Uterus (tissue), 2 donors: ENCODE data around the gene COA8.

Source experiments
- POLR2A ChIP-seq, 2 donors: fragments of 450-650 bp; IDR thresholded peaks; one replicate each; pipeline ENCODE4 v1.6.1; 2016; ENCODE audit warnings: antibody characterized with exemption in 2 of 2, mild to moderate bottlenecking in 1 of 2, moderate library complexity in 1 of 2
- TF ChIP-seq, protein P1 (sequence below), 4 experiments: fragments of 200-600 bp in 2 of 4; fragments of 450-650 bp in 2 of 4; sonication (generic) in 2 of 4; IDR thresholded peaks; one replicate each; pipeline ENCODE4 v1.5.1; 2016 to 2019; ENCODE audit warnings: antibody characterized with exemption in 4 of 4, mild to moderate bottlenecking in 2 of 4, moderate library complexity in 1 of 4

DNA sequence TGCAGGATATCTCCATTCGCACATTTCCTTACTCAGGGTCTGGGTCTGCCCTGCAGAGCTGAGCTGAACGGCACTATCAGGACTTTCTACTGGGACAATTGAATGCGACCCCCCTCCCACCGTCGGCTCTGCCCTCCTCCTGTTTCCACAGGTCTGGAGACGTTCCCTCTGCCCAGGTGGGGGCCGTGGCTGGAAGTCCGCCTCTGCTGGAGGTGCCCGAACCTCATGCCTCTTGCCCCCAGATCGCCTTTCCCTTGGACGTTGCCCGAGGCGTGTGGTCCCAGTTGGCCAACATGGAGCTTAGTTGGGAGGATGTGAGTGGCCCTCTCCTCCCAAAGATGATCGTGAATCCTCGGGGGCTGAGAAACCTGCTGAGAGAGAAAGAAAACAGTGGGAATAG lies 45.1 kb downstream of the COA8 start:
- TF ChIP-seq, protein P1, sequence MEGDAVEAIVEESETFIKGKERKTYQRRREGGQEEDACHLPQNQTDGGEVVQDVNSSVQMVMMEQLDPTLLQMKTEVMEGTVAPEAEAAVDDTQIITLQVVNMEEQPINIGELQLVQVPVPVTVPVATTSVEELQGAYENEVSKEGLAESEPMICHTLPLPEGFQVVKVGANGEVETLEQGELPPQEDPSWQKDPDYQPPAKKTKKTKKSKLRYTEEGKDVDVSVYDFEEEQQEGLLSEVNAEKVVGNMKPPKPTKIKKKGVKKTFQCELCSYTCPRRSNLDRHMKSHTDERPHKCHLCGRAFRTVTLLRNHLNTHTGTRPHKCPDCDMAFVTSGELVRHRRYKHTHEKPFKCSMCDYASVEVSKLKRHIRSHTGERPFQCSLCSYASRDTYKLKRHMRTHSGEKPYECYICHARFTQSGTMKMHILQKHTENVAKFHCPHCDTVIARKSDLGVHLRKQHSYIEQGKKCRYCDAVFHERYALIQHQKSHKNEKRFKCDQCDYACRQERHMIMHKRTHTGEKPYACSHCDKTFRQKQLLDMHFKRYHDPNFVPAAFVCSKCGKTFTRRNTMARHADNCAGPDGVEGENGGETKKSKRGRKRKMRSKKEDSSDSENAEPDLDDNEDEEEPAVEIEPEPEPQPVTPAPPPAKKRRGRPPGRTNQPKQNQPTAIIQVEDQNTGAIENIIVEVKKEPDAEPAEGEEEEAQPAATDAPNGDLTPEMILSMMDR (IDR thresholded peaks at IDR 0.05) = no peak
- no peak for TF ChIP-seq POLR2A (IDR thresholded peaks at IDR 0.05)
